T-helper 1 cell treated with Interleukin-12 subunit alpha and Interleukin-12 subunit beta and Interleukin-4 antibody, amounts not matched to agents 30 ng/mL and 1 ng/mL, for 36 hours (primary cell): ENCODE measurements around the gene STK38. TPM values are rescaled to one million over a fixed set of nuclear protein-coding genes. Genes with fewer than 3 reads are reported as not detected.
"Not testable (repeated sequence)": the region's sequence is repeated elsewhere in the genome, so short reads cannot be mapped to it uniquely, and the experiment has no call there.

Experiments used
- intact Hi-C: fragments of 100-400 bp; cut with micrococcal nuclease; formaldehyde crosslinking; loops from one replicate; pipeline ENCODE4 v1.15.1; 2024
- total RNA-seq: library from RNA; stranded (reverse); gene quantifications from 2 replicates; pipeline ENCODE4 v1.2.3, GENCODE V29; 2022

Gene STK38
- total RNA-seq, 1 donor from 2014 or later: 79.2 TPM

GRCh38 chr6:36491378-36491965 is 55.8 kb downstream of the STK38 start:
- intact Hi-C loops: no loop called here

- intact Hi-C loops: no loop called here
Observed at GRCh38 chr6:36489426-36489825, 57.9 kb downstream of the STK38 start.

GRCh38 chr6:36488221-36488620 is 59.1 kb downstream of the STK38 start:
- intact Hi-C loops: no loop called here

- intact Hi-C loops: no loop called here
Observed at GRCh38 chr6:36487698-36488097, 59.6 kb downstream of the STK38 start.

- intact Hi-C loops: no loop called here
Observed at GRCh38 chr6:36484736-36485135, 62.5 kb downstream of the STK38 start.

- intact Hi-C loops: not testable (repeated sequence)
Observed at GRCh38 chr6:36483326-36483725, 64.0 kb downstream of the STK38 start.

GRCh38 chr6:36479256-36479655 is 68.0 kb downstream of the STK38 start:
- intact Hi-C loops: no loop called here

- intact Hi-C loops: no loop called here
Observed at GRCh38 chr6:36478051-36478526, 69.2 kb downstream of the STK38 start.

- intact Hi-C loops: no loop called here
Observed at GRCh38 chr6:36469946-36470345, 77.3 kb downstream of the STK38 start.

- intact Hi-C loops: no loop called here
Observed at GRCh38 chr6:36469148-36469661, 78.1 kb downstream of the STK38 start.

- intact Hi-C loops: no loop called here
Observed at GRCh38 chr6:36467625-36468024, 79.7 kb downstream of the STK38 start.

- intact Hi-C loops: no loop called here
Observed at GRCh38 chr6:36464233-36464632, 83.0 kb downstream of the STK38 start.

GRCh38 chr6:36463676-36464075 is 83.6 kb downstream of the STK38 start:
- intact Hi-C loops: no loop called here

- intact Hi-C loops: no loop called here
Observed at GRCh38 chr6:36461646-36462045, 85.6 kb downstream of the STK38 start.

GRCh38 chr6:36460916-36461315 is 86.4 kb downstream of the STK38 start:
- intact Hi-C loops: no loop called here

- intact Hi-C loops: no loop called here
Observed at GRCh38 chr6:36459501-36459900, 87.8 kb downstream of the STK38 start.

- intact Hi-C loops: no loop called here
Observed at GRCh38 chr6:36455486-36456027, 91.7 kb downstream of the STK38 start.

GRCh38 chr6:36452897-36453296 is 94.4 kb downstream of the STK38 start:
- intact Hi-C loops: not testable (repeated sequence)

- intact Hi-C loops: not testable (repeated sequence)
Observed at GRCh38 chr6:36449173-36449572, 98.1 kb downstream of the STK38 start.

- intact Hi-C loops: no loop called here
Observed at GRCh38 chr6:36445621-36446020, 101.7 kb downstream of the STK38 start.

- intact Hi-C loops: loop anchor here (5.0 kb wide), 5 partner anchors 313 to 468 kb away; partner anchors contain the start of genes MAPK14 and PPIL1
Observed at GRCh38 chr6:36444470-36444869, 102.8 kb downstream of the STK38 start.
